Measurements from ENCODE around the gene TSLP.

The TSLP gene

DNA sequence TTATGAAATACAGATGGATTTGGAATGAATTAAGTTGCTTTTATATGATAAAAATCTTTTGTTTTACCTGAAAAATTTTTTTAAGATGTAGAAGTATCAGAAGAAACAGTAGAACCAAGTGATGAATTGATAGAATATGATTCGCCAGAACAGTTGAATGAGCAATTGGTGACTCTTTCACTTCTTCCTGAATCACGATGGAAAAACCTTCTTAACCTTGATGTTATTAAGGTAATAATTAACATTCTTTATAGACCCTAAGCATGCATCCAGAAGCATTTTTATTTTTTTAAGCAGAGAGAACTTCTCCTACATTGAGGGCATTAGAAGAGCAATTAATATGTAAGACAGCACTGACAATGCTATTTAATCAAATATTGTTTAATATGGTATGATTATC lies 49.4 kb downstream of the TSLP start:
- TF ChIP-seq, protein P1, sequence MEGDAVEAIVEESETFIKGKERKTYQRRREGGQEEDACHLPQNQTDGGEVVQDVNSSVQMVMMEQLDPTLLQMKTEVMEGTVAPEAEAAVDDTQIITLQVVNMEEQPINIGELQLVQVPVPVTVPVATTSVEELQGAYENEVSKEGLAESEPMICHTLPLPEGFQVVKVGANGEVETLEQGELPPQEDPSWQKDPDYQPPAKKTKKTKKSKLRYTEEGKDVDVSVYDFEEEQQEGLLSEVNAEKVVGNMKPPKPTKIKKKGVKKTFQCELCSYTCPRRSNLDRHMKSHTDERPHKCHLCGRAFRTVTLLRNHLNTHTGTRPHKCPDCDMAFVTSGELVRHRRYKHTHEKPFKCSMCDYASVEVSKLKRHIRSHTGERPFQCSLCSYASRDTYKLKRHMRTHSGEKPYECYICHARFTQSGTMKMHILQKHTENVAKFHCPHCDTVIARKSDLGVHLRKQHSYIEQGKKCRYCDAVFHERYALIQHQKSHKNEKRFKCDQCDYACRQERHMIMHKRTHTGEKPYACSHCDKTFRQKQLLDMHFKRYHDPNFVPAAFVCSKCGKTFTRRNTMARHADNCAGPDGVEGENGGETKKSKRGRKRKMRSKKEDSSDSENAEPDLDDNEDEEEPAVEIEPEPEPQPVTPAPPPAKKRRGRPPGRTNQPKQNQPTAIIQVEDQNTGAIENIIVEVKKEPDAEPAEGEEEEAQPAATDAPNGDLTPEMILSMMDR (IDR thresholded peaks at IDR 0.05; ENCODE audit: insufficient read depth, low read length, poor library complexity, severe bottlenecking), result no peak
- Histone ChIP-seq H3K4me3 (replicated peaks; ENCODE audit: low read depth, low read length) (no peak overlapping the region), H3K36me3 (ENCODE audit: control insufficient read depth, insufficient read depth, low read length) (peaks cover 3% of the 10 kb centered on the region), H3K27me3 (replicated peaks; ENCODE audit: control insufficient read depth, insufficient read depth, low read length) (no peaks in the 10 kb centered on the region)
- DNase-seq (ENCODE audit: extremely low read depth, insufficient read length), result no peak

DNA sequence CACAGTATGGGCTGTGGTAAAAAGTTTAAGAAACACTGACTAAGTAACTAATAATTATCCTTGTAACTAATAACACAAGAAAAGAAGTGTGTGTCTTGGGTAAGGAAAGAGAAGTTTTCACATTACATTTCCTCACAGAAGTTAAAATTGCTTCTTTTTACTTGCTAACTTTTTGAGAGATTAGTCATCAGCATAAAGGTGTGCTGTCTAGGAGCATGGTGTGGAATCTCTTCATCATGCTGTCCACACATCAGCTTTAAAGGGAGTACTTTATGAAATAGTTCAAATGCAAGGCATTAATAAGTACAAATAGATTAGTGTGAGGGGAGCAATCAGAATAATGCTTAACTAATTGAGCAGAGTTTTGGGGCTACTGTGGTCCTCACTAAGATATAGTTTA lies 50.4 kb downstream of the TSLP start:
- Histone ChIP-seq H3K4me3 (replicated peaks; ENCODE audit: low read depth, low read length) (no peak overlapping the region), H3K27me3 (replicated peaks; ENCODE audit: control insufficient read depth, insufficient read depth, low read length) (no peaks in the 10 kb centered on the region), H3K36me3 (ENCODE audit: control insufficient read depth, insufficient read depth, low read length) (peaks cover 3% of the 10 kb centered on the region)
- DNase-seq (ENCODE audit: extremely low read depth, insufficient read length), result no peak
- TF ChIP-seq, protein P1 (IDR thresholded peaks at IDR 0.05; ENCODE audit: insufficient read depth, low read length, poor library complexity, severe bottlenecking), result no peak

DNA sequence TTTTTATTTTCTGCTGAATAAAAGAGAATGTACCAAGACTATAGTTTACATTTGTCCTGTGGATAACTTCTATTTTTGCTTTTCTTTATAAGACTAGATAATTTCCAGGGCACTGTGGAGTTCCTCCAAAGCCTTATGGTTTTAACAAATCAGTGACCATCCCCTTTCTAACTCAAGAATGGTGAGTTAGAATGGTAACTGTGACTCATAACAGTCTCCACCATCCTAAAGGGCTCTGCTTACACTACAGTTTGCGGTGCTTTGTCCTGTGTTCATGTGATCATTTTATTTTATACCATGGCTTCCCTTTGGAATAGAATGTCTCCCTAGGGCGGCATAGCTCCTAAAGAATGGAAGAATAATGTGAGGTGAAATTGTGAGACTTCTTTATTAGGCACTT lies 50.9 kb downstream of the TSLP start:
- Histone ChIP-seq H3K4me3 (replicated peaks; ENCODE audit: low read depth, low read length) (no peak overlapping the region), H3K27me3 (replicated peaks; ENCODE audit: control insufficient read depth, insufficient read depth, low read length) (no peaks in the 10 kb centered on the region), H3K36me3 (ENCODE audit: control insufficient read depth, insufficient read depth, low read length) (peaks cover 3% of the 10 kb centered on the region)
- no peak for DNase-seq (ENCODE audit: extremely low read depth, insufficient read length)
- TF ChIP-seq, protein P1 (IDR thresholded peaks at IDR 0.05; ENCODE audit: insufficient read depth, low read length, poor library complexity, severe bottlenecking), result no peak

DNA sequence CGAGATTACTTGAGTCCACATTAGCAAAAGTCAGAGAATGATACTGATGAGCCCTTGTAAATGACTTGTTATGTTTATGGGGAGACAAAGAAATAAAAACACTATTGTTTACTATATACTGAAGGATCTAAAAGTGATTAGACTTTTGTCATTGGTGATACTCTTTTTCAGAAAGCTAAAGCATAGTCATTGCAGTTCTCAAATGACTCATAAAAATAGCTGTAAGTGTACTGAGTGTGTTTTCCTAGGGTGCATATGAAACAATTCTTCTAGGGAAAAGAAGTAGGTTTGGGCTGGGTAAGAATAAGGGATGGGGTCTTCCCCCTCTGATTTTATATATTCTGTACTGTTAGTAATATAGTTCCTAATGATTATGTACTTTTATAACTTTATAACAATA lies 53.3 kb downstream of the TSLP start:
- TF ChIP-seq, protein P1 (IDR thresholded peaks at IDR 0.05; ENCODE audit: insufficient read depth, low read length, poor library complexity, severe bottlenecking), result no peak

DNA sequence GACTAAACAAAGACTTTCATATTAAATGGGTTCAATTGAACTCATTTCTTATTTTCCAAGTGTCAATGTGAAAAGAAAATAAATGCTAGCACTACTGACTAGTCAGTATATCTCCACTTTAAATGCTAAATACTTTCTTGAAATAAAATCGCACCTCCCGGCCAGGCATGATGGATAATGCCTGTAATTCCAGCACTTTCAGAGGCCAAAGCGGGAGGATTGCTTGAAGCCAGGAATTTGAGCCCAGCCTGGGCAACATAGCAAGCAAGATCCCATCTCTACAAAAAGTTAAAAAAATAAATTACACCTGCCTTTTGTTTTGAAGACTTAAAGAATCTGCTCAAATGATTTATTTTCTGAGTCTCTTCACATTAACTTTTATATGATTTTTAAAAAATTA lies 55.4 kb downstream of the TSLP start:
- H3K36me3 ChIP-seq (ENCODE audit: control insufficient read depth, insufficient read depth, low read length), result peaks cover 2% of the 10 kb centered on the region

More for the DNA sequence above, 53.3 kb downstream of the TSLP start:
- H3K4me3 ChIP-seq (replicated peaks; ENCODE audit: low read depth, low read length), result no peak overlapping the region
- H3K36me3 ChIP-seq (ENCODE audit: control insufficient read depth, insufficient read depth, low read length), result peaks cover 2% of the 10 kb centered on the region
- no peaks in the 10 kb centered on the region for H3K27me3 ChIP-seq (replicated peaks; ENCODE audit: control insufficient read depth, insufficient read depth, low read length)
- no peak for DNase-seq (ENCODE audit: extremely low read depth, insufficient read length)

More for the DNA sequence above, 55.4 kb downstream of the TSLP start:
- TF ChIP-seq, protein P1 (IDR thresholded peaks at IDR 0.05; ENCODE audit: insufficient read depth, low read length, poor library complexity, severe bottlenecking), result no peak
- no peak for DNase-seq (ENCODE audit: extremely low read depth, insufficient read length)
- Histone ChIP-seq H3K4me3 (replicated peaks; ENCODE audit: low read depth, low read length) (no peak overlapping the region), H3K27me3 (replicated peaks; ENCODE audit: control insufficient read depth, insufficient read depth, low read length) (no peaks in the 10 kb centered on the region)
